Measurements from ENCODE around the gene ANKRD11.

Gene ANKRD11

DNA sequence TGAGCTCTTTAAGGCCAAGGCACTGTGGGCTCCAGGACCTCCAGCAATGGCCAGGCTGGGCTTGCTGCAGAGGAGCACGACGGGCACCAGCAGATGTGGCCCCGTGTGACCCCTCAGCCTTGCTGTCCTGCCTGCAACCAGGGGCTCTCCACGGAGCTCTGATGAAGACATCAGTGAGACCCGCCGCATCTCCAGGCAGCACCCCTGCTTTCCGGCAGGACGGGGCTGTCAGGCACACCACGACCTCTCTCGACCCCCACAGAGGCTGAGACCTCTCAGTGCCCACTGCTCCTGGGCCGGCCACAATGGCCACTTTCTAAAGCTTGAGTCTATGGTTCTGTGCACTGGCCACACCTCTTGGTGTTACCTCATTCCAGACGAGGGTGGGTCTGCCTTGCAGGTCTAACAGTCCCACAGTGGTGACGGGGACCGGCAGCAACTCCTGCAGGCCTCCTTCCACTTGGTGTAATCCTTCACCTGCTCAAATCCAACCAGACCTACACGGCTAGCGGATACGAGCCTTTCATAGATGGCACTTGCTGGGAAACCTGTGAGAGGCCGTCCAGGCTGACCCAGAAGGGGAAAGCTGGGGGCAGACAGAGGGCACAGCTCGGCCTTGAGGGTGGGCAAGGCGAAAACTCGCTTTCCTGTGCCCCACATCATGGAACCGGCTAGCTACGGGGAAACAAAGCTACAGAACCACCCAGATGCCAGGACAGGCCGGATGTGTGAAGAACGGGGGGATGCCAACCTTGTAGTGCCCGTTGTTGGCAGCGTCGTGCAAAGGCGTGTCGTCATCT is 202.4 kb downstream of the ANKRD11 start:
- DNase-seq (ENCODE audit: low read depth, low spot score) = no peak

- DNase-seq (ENCODE audit: low read depth, low spot score) = no peak
Observed at GRCh38 chr16:89286096-89286495, 204.3 kb downstream of the ANKRD11 start.

DNA sequence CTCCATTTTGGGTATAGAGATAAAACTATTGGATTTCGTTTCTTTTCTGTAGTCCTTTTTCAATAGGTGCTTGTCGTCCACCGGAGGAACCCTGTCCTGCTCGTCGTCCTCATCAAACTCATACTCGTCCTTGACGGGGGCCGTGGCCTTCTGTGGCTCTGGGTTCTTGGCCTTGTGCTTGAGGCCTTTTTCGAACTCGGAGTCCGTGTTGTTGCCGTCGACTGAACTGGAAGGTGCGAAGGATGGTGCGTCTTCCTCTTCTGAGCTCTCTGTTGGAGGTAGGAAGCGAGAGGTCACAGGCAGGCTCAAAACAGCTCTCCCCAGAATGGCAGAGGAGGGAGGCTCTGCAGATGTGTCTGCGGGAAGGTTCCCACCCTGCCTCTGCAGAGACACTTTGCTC is 205.0 kb downstream of the ANKRD11 start:
- DNase-seq (ENCODE audit: low read depth, low spot score) = no peak

DNA sequence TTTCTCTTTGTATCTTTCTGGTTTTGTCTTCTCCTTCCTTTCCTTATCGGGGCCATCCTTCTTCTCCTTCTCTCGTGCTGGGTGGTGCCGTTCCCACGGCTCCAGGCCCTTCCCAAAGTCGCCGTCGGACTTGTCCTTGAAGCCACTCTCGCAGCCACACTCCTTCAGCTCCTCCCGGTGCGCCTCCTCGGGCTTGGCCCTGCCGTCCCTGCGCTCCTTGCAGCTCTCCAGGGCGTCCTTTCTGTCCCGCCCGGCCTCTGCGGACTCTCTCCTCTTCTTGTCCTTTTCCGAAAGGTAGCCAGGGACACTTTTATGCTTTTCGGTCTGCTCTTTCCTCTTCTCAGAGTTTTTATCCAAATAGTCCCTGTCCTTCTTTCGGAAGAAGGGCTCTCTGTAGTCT is 206.9 kb downstream of the ANKRD11 start:
- no peak for DNase-seq (ENCODE audit: low read depth, low spot score)

- DNase-seq (ENCODE audit: low read depth, low spot score) = no peak
Observed at GRCh38 chr16:89282523-89282922, 207.8 kb downstream of the ANKRD11 start.

DNA sequence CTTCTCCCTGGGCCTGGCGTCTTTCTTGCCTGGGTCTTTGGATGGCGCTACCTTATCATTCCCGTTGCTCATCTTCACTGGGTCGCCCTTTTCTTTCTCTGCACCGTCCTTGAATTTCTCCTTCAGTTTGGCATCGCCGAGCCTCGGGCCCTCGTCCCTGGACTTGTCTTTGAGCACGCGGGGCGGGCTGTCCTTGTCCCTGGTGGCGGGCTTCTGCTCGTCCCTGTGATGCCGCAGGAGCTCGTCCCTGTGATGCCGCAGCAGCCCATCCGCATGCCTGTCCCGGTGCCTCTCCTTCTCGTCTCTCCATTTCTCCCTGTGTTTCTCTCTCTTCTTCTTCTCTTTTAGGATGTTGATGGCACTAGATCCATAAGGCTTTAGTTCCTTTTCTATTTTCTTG is 208.5 kb downstream of the ANKRD11 start:
- DNase-seq (ENCODE audit: low read depth, low spot score) = no peak

DNA sequence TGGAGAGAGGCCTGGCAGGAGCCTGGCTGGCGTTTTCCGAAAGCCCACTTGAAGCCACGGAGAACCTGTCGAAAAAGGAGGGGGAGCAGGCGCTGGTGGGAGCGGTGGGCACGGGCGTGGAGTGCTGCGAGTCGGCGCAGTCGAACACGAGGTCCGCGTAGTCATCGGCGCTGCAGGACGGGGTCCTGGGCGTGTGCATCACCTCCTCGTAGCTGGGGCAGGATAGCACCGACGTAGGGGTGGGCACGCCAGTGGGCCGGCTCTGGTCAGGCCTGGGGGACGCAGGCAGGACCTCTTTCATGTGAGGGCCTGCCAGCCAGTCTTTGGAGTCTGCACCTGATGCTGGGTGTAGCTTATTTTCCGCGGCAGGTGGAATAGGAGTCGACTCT is 209.2 kb downstream of the ANKRD11 start:
- DNase-seq (ENCODE audit: low read depth, low spot score) = no peak

DNA sequence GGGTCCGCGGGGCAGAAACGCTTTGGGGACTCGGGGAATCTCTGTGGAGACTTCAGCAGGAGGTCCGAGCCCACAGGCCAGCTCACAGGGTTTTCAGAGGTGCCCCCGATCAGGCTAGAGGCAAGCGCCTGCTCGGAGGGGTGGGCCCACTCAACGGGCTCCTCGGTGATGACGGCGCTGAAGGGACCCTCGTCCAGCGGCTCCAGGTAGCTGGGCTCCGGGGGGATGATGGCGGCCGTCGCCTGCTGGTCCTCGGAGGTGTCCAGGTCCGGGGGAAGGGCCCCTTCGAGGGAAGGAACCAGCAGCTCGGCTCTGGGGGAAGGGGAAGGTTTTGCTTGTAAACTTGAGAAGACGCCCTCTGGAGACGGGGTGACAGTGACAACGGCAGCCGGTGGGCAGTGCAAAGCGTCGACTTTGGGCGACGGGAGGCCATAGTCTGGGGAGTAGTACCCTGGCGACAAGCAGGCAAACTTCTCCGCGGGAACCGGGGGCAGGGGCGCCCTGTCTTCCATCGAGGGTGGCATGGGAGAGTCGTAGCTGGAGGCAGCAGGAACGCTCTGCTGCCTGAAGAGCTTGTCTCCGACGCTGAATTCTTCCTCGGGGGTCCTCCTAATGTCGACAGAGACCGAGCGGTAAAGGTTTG is 209.7 kb downstream of the ANKRD11 start:
- DNase-seq (ENCODE audit: low read depth, low spot score) = no peak

DNA sequence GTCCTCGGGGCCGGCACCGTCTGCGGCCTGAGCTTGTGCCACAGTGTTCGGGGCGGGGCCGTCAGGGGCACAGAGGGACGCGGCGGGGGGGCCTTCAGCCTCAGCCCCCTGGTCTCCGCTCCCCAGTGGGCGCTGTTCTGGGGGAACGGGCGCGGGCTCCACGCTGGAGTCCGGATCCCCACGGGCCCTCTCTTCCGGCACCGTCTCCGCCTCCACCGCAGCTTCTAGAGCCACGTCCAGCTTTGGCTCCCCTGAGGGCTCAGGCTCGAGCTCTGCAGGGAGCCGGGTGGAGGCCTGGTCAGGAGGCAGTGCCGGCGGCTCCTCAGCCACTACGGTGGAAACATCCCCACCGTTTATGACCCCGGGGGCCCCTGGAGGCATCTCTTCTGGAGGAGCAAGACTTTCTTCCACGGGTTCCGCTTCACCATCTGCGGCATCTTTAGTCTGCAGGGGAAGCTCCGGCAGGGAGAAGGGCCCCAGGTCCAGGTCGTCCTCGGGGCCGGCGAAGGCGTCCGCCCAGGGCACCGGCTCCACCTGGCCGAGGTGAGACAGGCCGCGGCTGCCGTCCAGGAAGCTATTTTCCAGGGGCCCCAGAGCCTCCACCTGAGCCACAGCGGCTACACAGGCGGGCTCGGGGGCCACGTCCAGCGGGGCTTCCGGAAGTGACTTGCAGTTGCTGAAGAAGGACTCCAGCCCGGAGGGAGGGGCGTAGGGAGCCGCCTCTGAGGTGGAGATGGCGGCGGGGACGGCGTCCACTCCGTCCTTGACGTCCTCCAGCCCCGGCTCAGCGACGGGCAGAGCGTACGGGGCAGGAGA is 210.5 kb downstream of the ANKRD11 start:
- no peak for DNase-seq (ENCODE audit: low read depth, low spot score)

GRCh38 chr16:89278441-89279240 is 211.7 kb downstream of the ANKRD11 start:
- no peak for DNase-seq (ENCODE audit: low read depth, low spot score)

GRCh38 chr16:89277641-89278341 is 212.6 kb downstream of the ANKRD11 start:
- no peak for DNase-seq (ENCODE audit: low read depth, low spot score)

- DNase-seq (ENCODE audit: low read depth, low spot score) = no peak
Observed at GRCh38 chr16:89277049-89277448, 213.3 kb downstream of the ANKRD11 start.

- no peak for DNase-seq (ENCODE audit: low read depth, low spot score)
Observed at GRCh38 chr16:89275837-89276720, 214.3 kb downstream of the ANKRD11 start.

- no peak for DNase-seq (ENCODE audit: low read depth, low spot score)
Observed at GRCh38 chr16:89275284-89275584, 215.1 kb downstream of the ANKRD11 start.

- DNase-seq (ENCODE audit: low read depth, low spot score) = no peak
Observed at GRCh38 chr16:89274561-89275283, 215.6 kb downstream of the ANKRD11 start.

- DNase-seq (ENCODE audit: low read depth, low spot score) = no peak
Observed at GRCh38 chr16:89273741-89274472, 216.5 kb downstream of the ANKRD11 start.

DNA sequence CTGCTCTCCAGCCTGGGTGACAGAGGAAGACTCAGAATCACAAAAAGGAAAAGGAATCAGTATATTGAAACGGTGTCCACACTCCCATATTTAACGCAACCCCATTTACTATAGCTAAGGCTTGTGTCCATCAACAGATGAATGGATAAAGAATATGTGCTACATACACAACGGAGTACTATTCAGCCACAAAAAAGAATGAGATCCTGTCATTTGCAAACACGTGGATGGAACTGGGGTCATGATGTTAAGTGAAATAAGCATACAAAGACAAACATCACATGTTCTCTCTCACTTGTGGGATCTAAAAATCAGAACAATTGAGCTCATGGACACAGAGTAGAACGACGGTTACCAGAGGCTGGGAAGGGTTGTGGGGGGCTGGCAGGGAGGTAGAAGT is 217.7 kb downstream of the ANKRD11 start:
- no peak for DNase-seq (ENCODE audit: low read depth, low spot score)

DNA sequence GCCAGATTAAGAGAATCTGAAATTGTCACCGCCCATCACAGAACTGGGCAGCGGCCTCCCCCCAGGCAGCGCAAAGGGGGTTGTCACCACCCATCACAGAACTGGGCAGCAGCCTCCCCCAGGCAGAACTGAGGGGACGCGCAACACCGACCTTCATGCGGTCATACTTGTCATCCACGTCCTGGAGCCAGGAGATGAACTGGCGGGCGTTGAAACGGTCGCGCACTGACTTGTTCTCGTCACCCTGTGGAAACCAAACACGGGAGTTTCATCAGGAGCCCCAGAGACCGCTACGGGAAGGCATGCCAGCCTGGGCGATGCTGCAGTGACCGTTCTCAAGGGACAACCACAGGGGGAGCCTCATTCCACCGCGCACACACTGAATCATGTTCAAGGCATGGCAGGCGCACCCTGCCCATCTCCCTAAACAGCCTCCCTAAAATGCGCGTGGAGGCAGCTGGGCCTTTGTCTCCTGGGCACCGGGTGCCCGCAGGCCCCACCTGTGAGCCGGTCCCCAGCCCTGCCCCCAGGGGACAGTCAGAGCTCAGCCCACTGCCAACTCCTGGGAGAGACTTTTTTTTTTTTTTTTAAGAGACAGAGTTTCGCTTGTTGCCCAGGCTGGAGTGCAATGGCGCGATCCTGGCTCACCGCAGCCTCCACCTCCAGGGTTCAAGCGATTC is 219.6 kb downstream of the ANKRD11 start:
- no peak for DNase-seq (ENCODE audit: low read depth, low spot score)

All from ELF-1 (cell line).